GM19328 (cell line): ENCODE results near the gene SESTD1.
"Not testable (repeated sequence)": the region's sequence is repeated elsewhere in the genome, so short reads cannot be mapped to it uniquely, and the experiment has no call there.

Source experiments
- ATAC-seq: cut with Tn5 transposase; IDR thresholded peaks from one replicate; pipeline ENCODE4 v1.9.1; 2021; ENCODE audit warnings: mild to moderate bottlenecking, moderate library complexity; ENCODE audit not compliant: unreplicated experiment

SESTD1 gene

GRCh38 chr2:179239838-179240237 lies 24.8 kb downstream of the SESTD1 start:
- ATAC-seq: no peak

GRCh38 chr2:179239195-179239594 lies 25.4 kb downstream of the SESTD1 start:
- peak; percentile 62 for ATAC-seq

- ATAC-seq: no peak
These were observed 26.6 kb downstream of the SESTD1 start for GRCh38 chr2:179238027-179238426.

GRCh38 chr2:179237209-179237946 lies 27.3 kb downstream of the SESTD1 start:
- ATAC-seq: no peak

- no peak for ATAC-seq
These were observed 29.0 kb downstream of the SESTD1 start for GRCh38 chr2:179235463-179236108.

GRCh38 chr2:179234658-179235240 lies 29.9 kb downstream of the SESTD1 start:
- ATAC-seq: no peak

GRCh38 chr2:179233626-179234430 lies 30.8 kb downstream of the SESTD1 start:
- ATAC-seq: no peak

- no peak for ATAC-seq
These were observed 31.5 kb downstream of the SESTD1 start for GRCh38 chr2:179233083-179233490.

- no peak for ATAC-seq
These were observed 37.7 kb downstream of the SESTD1 start for GRCh38 chr2:179226961-179227259.

GRCh38 chr2:179226203-179226960 lies 38.2 kb downstream of the SESTD1 start:
- ATAC-seq: no peak

- ATAC-seq: no peak
These were observed 40.3 kb downstream of the SESTD1 start for GRCh38 chr2:179224361-179224760.

- no peak for ATAC-seq
These were observed 42.6 kb downstream of the SESTD1 start for GRCh38 chr2:179222076-179222475.

GRCh38 chr2:179218848-179219594 lies 45.6 kb downstream of the SESTD1 start:
- ATAC-seq: peak; percentile 80

GRCh38 chr2:179214671-179215070 lies 50.0 kb downstream of the SESTD1 start:
- ATAC-seq: not testable (repeated sequence)

- ATAC-seq: no peak
These were observed 53.3 kb downstream of the SESTD1 start for GRCh38 chr2:179211355-179211754.

GRCh38 chr2:179208277-179208676 lies 56.4 kb downstream of the SESTD1 start:
- not testable (repeated sequence) for ATAC-seq

GRCh38 chr2:179207047-179207446 lies 57.6 kb downstream of the SESTD1 start:
- no peak for ATAC-seq

GRCh38 chr2:179201869-179202268 lies 62.8 kb downstream of the SESTD1 start:
- no peak for ATAC-seq

- not testable (repeated sequence) for ATAC-seq
These were observed 68.6 kb downstream of the SESTD1 start for GRCh38 chr2:179195926-179196590.
